Measurements from ENCODE around the gene NCDN. TPM values are rescaled to one million over a fixed set of nuclear protein-coding genes. Genes with fewer than 3 reads are reported as not detected.
A peak's percentile ranks its signal among the peaks of the same experiment; 100 is the strongest.

NCDN gene
- total RNA-seq, 2 experiments from 2014 or later = 21.1 to 23.4 TPM

- ATAC-seq (no peak), DNase-seq (no peak)
- Mint-ChIP-seq H3K36me3 (ENCODE audit: low read depth) (peaks cover 1% of the 10 kb centered on the region), H3K4me3 (no peak overlapping the region), H3K27ac (no peak overlapping the region), H3K4me1 (peaks cover 12% of the 10 kb centered on the region), H3K9me3 (ENCODE audit: low read depth) (no peaks in the 10 kb centered on the region), H3K27me3 (no peaks in the 10 kb centered on the region)
- ChIA-PET POLR2A (no interaction called here), CTCF (interaction anchor here (0.6 to 1.1 kb wide), 2 partner anchors 10 to 499 kb away, joined by 3 to 4 read pairs; no protein-coding TSS in a partner anchor)
- intact Hi-C loops (cut with DNase I, micrococcal nuclease) = no loop called here
These were observed 33.0 kb downstream of the NCDN start for GRCh38 chr1:35590476-35591040.

DNA sequence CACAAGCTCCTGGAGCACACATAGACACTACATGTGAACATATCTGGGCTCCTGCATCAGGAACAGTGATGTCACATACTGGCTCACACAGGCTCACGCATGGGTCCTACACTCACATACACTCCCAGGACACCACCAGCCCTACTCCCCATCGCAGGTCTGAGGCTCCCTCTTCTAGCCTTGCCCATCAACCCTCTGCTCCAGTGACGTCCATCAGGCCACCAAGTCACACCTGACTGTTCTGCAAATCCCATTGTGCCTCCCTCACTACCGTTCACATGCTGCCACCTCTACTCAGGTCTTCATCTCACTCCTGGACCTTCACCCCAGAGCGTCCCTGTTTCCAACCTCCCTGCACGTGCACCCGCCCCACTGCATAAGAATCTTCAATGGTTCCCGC lies 33.6 kb downstream of the NCDN start:
- Mint-ChIP-seq H3K27ac (no peak overlapping the region), H3K36me3 (ENCODE audit: low read depth) (peaks cover 1% of the 10 kb centered on the region), H3K4me1 (peaks cover 12% of the 10 kb centered on the region), H3K27me3 (no peaks in the 10 kb centered on the region), H3K4me3 (no peak overlapping the region), H3K9me3 (ENCODE audit: low read depth) (no peaks in the 10 kb centered on the region)
- ATAC-seq = no peak
- no peak for DNase-seq
- ChIA-PET POLR2A (no interaction called here), CTCF (no interaction called here)
- intact Hi-C loops (cut with DNase I, micrococcal nuclease) = no loop called here

GRCh38 chr1:35592991-35593769 lies 35.6 kb downstream of the NCDN start:
- no peaks in the 10 kb centered on the region for H3K27me3 Mint-ChIP-seq
- H3K36me3 Mint-ChIP-seq (ENCODE audit: low read depth) = peaks cover 5% of the 10 kb centered on the region
- CTCF ChIA-PET = interaction anchor here (0.7 to 1.1 kb wide), 2 partner anchors 15 to 30 kb away, joined by 3 to 5 read pairs; no protein-coding TSS in a partner anchor
- POLR2A ChIA-PET = interaction anchor here (0.7 to 1.2 kb wide), 3 partner anchors 9 to 121 kb away, joined by 3 to 4 read pairs (median 3); no protein-coding TSS in a partner anchor
- peak overlapping the region; percentile 20 for H3K27ac Mint-ChIP-seq
- H3K9me3 Mint-ChIP-seq (ENCODE audit: low read depth) = no peaks in the 10 kb centered on the region
- DNase-seq = no peak
- ATAC-seq = peak; percentile 69
- no peak overlapping the region for H3K4me3 Mint-ChIP-seq
- H3K4me1 Mint-ChIP-seq = peaks cover 12% of the 10 kb centered on the region
- intact Hi-C loops (cut with DNase I, micrococcal nuclease) = no loop called here

GRCh38 chr1:35594005-35594760 lies 36.6 kb downstream of the NCDN start:
- Mint-ChIP-seq H3K4me3 (no peak overlapping the region), H3K27me3 (no peaks in the 10 kb centered on the region), H3K9me3 (ENCODE audit: low read depth) (no peaks in the 10 kb centered on the region), H3K27ac (no peak overlapping the region), H3K36me3 (ENCODE audit: low read depth) (peaks cover 5% of the 10 kb centered on the region), H3K4me1 (peaks cover 12% of the 10 kb centered on the region)
- ATAC-seq = no peak
- DNase-seq = no peak
- POLR2A ChIA-PET = interaction anchor here (0.7 to 1.2 kb wide), 3 partner anchors 10 to 120 kb away, joined by 3 to 4 read pairs (median 3); no protein-coding TSS in a partner anchor
- intact Hi-C loops (cut with DNase I, micrococcal nuclease) = no loop called here
- CTCF ChIA-PET = interaction anchor here (0.8 to 1.1 kb wide), 3 partner anchors 16 to 29 kb away, joined by 3 to 5 read pairs (median 3); no protein-coding TSS in a partner anchor

- ChIA-PET POLR2A (no interaction called here), CTCF (no interaction called here)
- ATAC-seq = no peak
- DNase-seq = no peak
- intact Hi-C loops (cut with DNase I, micrococcal nuclease) = loop anchor here in 1 of 2 experiments (5.0 kb wide), 1 partner anchor 42 kb away; no protein-coding TSS in a partner anchor
- H3K36me3 Mint-ChIP-seq (ENCODE audit: low read depth) = peaks cover 8% of the 10 kb centered on the region
- H3K9me3 Mint-ChIP-seq (ENCODE audit: low read depth) = no peaks in the 10 kb centered on the region
- no peak overlapping the region for H3K27ac Mint-ChIP-seq
- H3K4me3 Mint-ChIP-seq = no peak overlapping the region
- H3K4me1 Mint-ChIP-seq = peaks cover 12% of the 10 kb centered on the region
- H3K27me3 Mint-ChIP-seq = no peaks in the 10 kb centered on the region
These were observed 38.1 kb downstream of the NCDN start for GRCh38 chr1:35595684-35596083.

DNA sequence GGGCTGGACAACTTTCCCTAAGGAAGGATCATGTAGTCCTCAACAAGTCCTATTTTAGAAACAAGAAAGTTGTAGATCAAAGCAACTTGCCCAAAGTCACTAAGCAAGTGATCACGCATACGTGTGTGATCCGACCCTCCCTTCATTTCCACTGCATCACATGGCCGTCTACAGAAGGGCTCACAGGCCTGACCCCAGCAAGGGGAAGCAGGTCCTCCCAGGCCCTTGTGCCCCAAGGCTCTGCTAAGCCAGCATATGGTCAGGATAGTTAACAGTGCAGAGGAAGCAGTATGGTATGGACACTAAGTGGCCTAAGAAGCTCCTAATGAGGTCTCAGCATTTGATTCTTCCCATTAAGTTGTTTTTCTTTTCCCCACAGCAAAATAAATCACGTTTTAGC lies 40.3 kb downstream of the NCDN start:
- DNase-seq = no peak

DNA sequence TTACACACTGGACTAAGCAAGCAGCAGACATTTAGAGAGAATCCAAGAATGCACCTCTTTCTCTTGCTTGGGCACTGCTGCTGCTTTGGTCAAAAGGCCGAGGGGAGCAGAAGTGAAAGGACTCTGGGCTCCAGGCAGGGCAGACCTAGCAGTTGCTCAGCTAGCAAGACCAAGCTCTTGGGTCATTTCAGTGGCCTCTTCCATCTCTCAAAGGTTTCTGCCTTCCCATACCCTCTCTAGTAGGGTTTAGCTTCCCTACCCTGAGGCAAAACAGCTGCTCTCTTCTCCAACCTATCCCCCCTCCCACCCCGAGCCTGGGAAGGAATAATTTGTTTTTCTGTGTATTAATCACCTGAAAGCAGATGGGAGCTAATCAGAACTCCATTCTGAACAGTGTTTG lies 41.3 kb downstream of the NCDN start:
- no peak for ATAC-seq
- CTCF ChIA-PET = interaction anchor here (0.9 to 1.0 kb wide), 2 partner anchors 127 to 131 kb away, joined by 3 read pairs; no protein-coding TSS in a partner anchor
- H3K9me3 Mint-ChIP-seq (ENCODE audit: low read depth) = no peaks in the 10 kb centered on the region
- intact Hi-C loops (cut with DNase I, micrococcal nuclease) = loop anchor here in 1 of 2 experiments (5.0 kb wide), 1 partner anchor 38 kb away; no protein-coding TSS in a partner anchor
- DNase-seq = no peak
- no peaks in the 10 kb centered on the region for H3K27me3 Mint-ChIP-seq
- peaks cover under 1% of the 10 kb centered on the region for H3K4me1 Mint-ChIP-seq
- POLR2A ChIA-PET = interaction anchor here (0.6 kb wide), 1 partner anchor 43 kb away, joined by 3 read pairs; no protein-coding TSS in a partner anchor
- H3K36me3 Mint-ChIP-seq (ENCODE audit: low read depth) = peaks cover 18% of the 10 kb centered on the region
- H3K27ac Mint-ChIP-seq = no peak overlapping the region
- no peak overlapping the region for H3K4me3 Mint-ChIP-seq

More for the DNA sequence above, 40.3 kb downstream of the NCDN start:
- ATAC-seq = no peak
- H3K27ac Mint-ChIP-seq = no peak overlapping the region
- H3K27me3 Mint-ChIP-seq = no peaks in the 10 kb centered on the region
- intact Hi-C loops (cut with DNase I, micrococcal nuclease) = loop anchor here in 1 of 2 experiments (5.0 kb wide), 1 partner anchor 39 kb away; no protein-coding TSS in a partner anchor
- no peak overlapping the region for H3K4me3 Mint-ChIP-seq
- CTCF ChIA-PET = no interaction called here
- no peaks in the 10 kb centered on the region for H3K9me3 Mint-ChIP-seq (ENCODE audit: low read depth)
- POLR2A ChIA-PET = no interaction called here
- peaks cover 10% of the 10 kb centered on the region for H3K4me1 Mint-ChIP-seq
- H3K36me3 Mint-ChIP-seq (ENCODE audit: low read depth) = peaks cover 9% of the 10 kb centered on the region

- Mint-ChIP-seq H3K27me3 (no peaks in the 10 kb centered on the region), H3K27ac (peak overlapping the region; percentile 4), H3K36me3 (ENCODE audit: low read depth) (peaks cover 21% of the 10 kb centered on the region), H3K4me1 (no peaks in the 10 kb centered on the region), H3K4me3 (no peak overlapping the region), H3K9me3 (ENCODE audit: low read depth) (no peaks in the 10 kb centered on the region)
- CTCF ChIA-PET = interaction anchor here (0.9 to 1.0 kb wide), 2 partner anchors 127 to 131 kb away, joined by 3 read pairs; no protein-coding TSS in a partner anchor
- no peak for ATAC-seq
- POLR2A ChIA-PET = interaction anchor here (0.6 kb wide), 1 partner anchor 1879 kb away, joined by 4 read pairs; no protein-coding TSS in a partner anchor
- no peak for DNase-seq
- intact Hi-C loops (cut with DNase I, micrococcal nuclease) = loop anchor here in 1 of 2 experiments (5.0 kb wide), 1 partner anchor 38 kb away; no protein-coding TSS in a partner anchor
These were observed 41.8 kb downstream of the NCDN start for GRCh38 chr1:35599411-35599810.

DNA sequence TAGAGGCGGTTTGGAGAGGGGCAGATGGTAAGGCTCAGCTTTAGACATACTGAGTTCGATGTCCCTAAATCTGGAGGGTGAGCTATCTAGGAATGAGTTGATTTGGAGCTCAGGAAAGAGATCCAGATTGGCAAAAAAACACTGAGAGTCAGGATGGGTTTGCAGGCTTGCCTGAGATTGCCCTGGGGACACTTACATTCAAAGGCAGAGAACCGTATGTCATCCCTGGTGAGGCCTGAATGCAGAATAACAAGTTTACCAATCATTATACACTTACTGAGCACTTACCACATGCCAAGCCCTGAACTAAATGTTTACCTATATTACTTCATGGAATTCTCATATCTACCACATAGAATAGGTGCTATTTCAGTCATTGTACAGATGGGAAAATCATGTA lies 43.0 kb downstream of the NCDN start:
- POLR2A ChIA-PET = interaction anchor here (0.6 kb wide), 1 partner anchor 14 kb away, joined by 3 read pairs; no protein-coding TSS in a partner anchor
- H3K27me3 Mint-ChIP-seq = no peaks in the 10 kb centered on the region
- no peaks in the 10 kb centered on the region for H3K9me3 Mint-ChIP-seq (ENCODE audit: low read depth)
- no peak overlapping the region for H3K4me3 Mint-ChIP-seq
- CTCF ChIA-PET = interaction anchor here (2.2 kb wide), 1 partner anchor 36 kb away, joined by 8 read pairs; no protein-coding TSS in a partner anchor
- intact Hi-C loops (cut with DNase I, micrococcal nuclease) = no loop called here
- no peak for ATAC-seq
- no peaks in the 10 kb centered on the region for H3K4me1 Mint-ChIP-seq
- H3K36me3 Mint-ChIP-seq (ENCODE audit: low read depth) = peaks cover 26% of the 10 kb centered on the region
- H3K27ac Mint-ChIP-seq = no peak overlapping the region
- DNase-seq = no peak

- Mint-ChIP-seq H3K27ac (no peak overlapping the region), H3K4me3 (no peak overlapping the region), H3K4me1 (peaks cover 8% of the 10 kb centered on the region), H3K36me3 (ENCODE audit: low read depth) (peaks cover 39% of the 10 kb centered on the region), H3K27me3 (no peaks in the 10 kb centered on the region), H3K9me3 (ENCODE audit: low read depth) (no peaks in the 10 kb centered on the region)
- intact Hi-C loops (cut with DNase I, micrococcal nuclease) = no loop called here
- DNase-seq = no peak
- CTCF ChIA-PET = interaction anchor here (1.2 to 1.9 kb wide), 2 partner anchors 16 to 112 kb away, joined by 4 to 6 read pairs; no protein-coding TSS in a partner anchor
- no peak for ATAC-seq
- POLR2A ChIA-PET = no interaction called here
These were observed 45.9 kb downstream of the NCDN start for GRCh38 chr1:35603468-35603867.

DNA sequence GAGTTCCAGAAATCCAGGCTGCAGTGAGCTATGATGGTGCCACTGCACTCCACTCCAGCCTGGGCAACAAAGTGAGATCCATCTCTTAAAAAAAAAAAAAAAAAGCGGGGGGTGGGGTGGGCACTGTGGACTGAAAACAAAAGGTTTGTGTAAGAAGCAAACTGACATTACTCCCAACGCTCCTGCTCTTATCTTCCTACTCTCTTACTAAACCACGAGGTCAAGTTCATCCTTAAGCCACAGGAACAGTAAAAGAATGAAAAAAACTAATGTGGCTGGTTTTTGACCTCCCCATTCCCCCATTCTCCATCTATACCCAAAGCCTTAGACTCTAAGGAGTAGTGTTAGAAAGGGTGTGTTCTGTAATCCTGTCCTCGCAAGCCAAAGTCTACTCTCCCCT lies 46.3 kb downstream of the NCDN start:
- Mint-ChIP-seq H3K36me3 (ENCODE audit: low read depth) (peaks cover 41% of the 10 kb centered on the region), H3K27me3 (no peaks in the 10 kb centered on the region)

More for the DNA sequence above, 46.3 kb downstream of the NCDN start:
- intact Hi-C loops (cut with DNase I, micrococcal nuclease) = no loop called here
- CTCF ChIA-PET = interaction anchor here (1.2 to 1.9 kb wide), 2 partner anchors 16 to 111 kb away, joined by 4 to 6 read pairs; no protein-coding TSS in a partner anchor
- Mint-ChIP-seq H3K9me3 (ENCODE audit: low read depth) (no peaks in the 10 kb centered on the region), H3K4me1 (peaks cover 8% of the 10 kb centered on the region), H3K4me3 (no peak overlapping the region), H3K27ac (no peak overlapping the region)
- ATAC-seq (no peak), DNase-seq (no peak)
- POLR2A ChIA-PET = no interaction called here
